Measurements from ENCODE around the gene BLTP2. TPM values are rescaled to one million over a fixed set of nuclear protein-coding genes. Genes with fewer than 3 reads are reported as not detected.

The BLTP2 gene
- total RNA-seq, 1 experiment from 2014 or later: 140 TPM

GRCh38 chr17:28598799-28599310 is 46.1 kb downstream of the BLTP2 start, which contains the start of gene SPAG5:
SPAG5 (minus strand) TSS chr17:28599025; CDS start chr17:28598946, 79 bp downstream.
- H3K27me3 ChIP-seq (ENCODE audit: insufficient read depth, low read length): no peaks in the 10 kb centered on the region
- BruUV-seq (replicated peaks): no TSS peak
- intact Hi-C loops (cut with micrococcal nuclease): no loop called here
- TF ChIP-seq POLR2AphosphoS5 (IDR thresholded peaks at IDR 0.05; ENCODE audit: low read depth, low read length): peak; percentile 78
- TF ChIP-seq RAD21 (IDR thresholded peaks at IDR 0.05; ENCODE audit: low read depth): no peak
- TF ChIP-seq TCF7L2 (IDR thresholded peaks at IDR 0.05; ENCODE audit: borderline replicate concordance, extremely low read depth, insufficient read depth, insufficient read length): peak; percentile 73
- TF ChIP-seq ZNF274 (IDR thresholded peaks at IDR 0.05; ENCODE audit: low read depth, low read length): no peak
- peak; percentile 74 for TF ChIP-seq SP1 (IDR thresholded peaks at IDR 0.05; ENCODE audit: low read depth)
- TF ChIP-seq POLR2A (IDR thresholded peaks at IDR 0.05; ENCODE audit: borderline replicate concordance, extremely low read depth, insufficient read depth, insufficient read length): peak; percentile 70
- peak; percentile 59; the same call in 1 of the 2 replicates for TF ChIP-seq MAX (IDR thresholded peaks at IDR 0.05)
- TF ChIP-seq SIN3A (IDR thresholded peaks at IDR 0.05; ENCODE audit: low read depth): peak; percentile 58
- TF ChIP-seq ELF1 (IDR thresholded peaks at IDR 0.05; ENCODE audit: borderline replicate concordance, low read depth): no peak; the same call in 1 of the 2 replicates
- no peak for TF ChIP-seq ATF3 (IDR thresholded peaks at IDR 0.05)
- TF ChIP-seq EZH2 (IDR thresholded peaks at IDR 0.05): no peak
- TF ChIP-seq CBX3 (IDR thresholded peaks at IDR 0.05; ENCODE audit: low read depth): 0 out of 2 replicates have a peak, but pooled peaks have one; percentile 15
- peak; percentile 86 for TF ChIP-seq YY1 (IDR thresholded peaks at IDR 0.05; ENCODE audit: extremely low read depth, insufficient replicate concordance, low read depth, low read length)
- TF ChIP-seq ZFX (IDR thresholded peaks at IDR 0.05): peak; percentile 62
- CTCF ChIA-PET: interaction anchor here (0.8 to 1.1 kb wide), 3 partner anchors 12 to 48 kb away, joined by 3 to 4 read pairs (median 3); no protein-coding TSS in a partner anchor
- H2AFZ ChIP-seq (ENCODE audit: low read depth, low read length, poor library complexity, severe bottlenecking): no peak within 1 kb of the TSS
- peak within 1 kb of the TSS; percentile 80 for H3K27ac ChIP-seq (ENCODE audit: low read depth, low read length)
- no peaks in the 10 kb centered on the region for H3K9me2 ChIP-seq (ENCODE audit: insufficient read depth)
- H3K9me3 ChIP-seq (ENCODE audit: control insufficient read depth in 1 of 2, insufficient read depth in 1 of 2, low read depth in 1 of 2, low read length in 2 of 2): no peaks in the 10 kb centered on the region
- RAD21 ChIA-PET (ENCODE audit: low non-redundant PET in 1 of 2, low total read pairs in 2 of 2, uncharacterized antibody in 2 of 2, unreplicated experiment in 2 of 2): no interaction called here
- H3K4me3 ChIP-seq (replicated peaks in 1 of 2; ENCODE audit: low read depth in 1 of 2, low read length in 2 of 2): peak within 1 kb of the TSS; percentile 93 to 97
- H3K4me2 ChIP-seq (ENCODE audit: low read length): peak within 1 kb of the TSS; percentile 97
- peak; percentile 91 for ATAC-seq
- H3K4me1 ChIP-seq (ENCODE audit: control insufficient read depth in 1 of 2, insufficient read depth in 2 of 2, low read length in 2 of 2): peaks cover 4 to 22% of the 10 kb centered on the region in 2 experiments; a peak in 2 of 4 replicates
- H4K20me1 ChIP-seq (ENCODE audit: insufficient read depth): no peaks in the 10 kb centered on the region
- peak; percentile 81 for DNase-seq (ENCODE audit: low read depth, low spot score)
- POLR2A ChIA-PET: interaction anchor here (0.7 to 1.1 kb wide), 2 partner anchors 27 to 121 kb away, joined by 3 to 5 read pairs; partner anchors contain the start of genes PIGS and RPL23A
- H3K9ac ChIP-seq (ENCODE audit: low read length): peak within 1 kb of the TSS; percentile 92
- peaks cover 37% of the 10 kb centered on the region for H3K79me2 ChIP-seq (ENCODE audit: insufficient read depth, low read length)
- peaks cover 0 to 4% of the 10 kb centered on the region in 2 experiments; a peak in 2 of 4 replicates for H3K36me3 ChIP-seq (ENCODE audit: control insufficient read depth in 1 of 2, insufficient read depth in 2 of 2, low read length in 2 of 2)

All from HCT116 (cell line).